Prostate gland (tissue), 2 donors: ENCODE data around the gene MAP1LC3A. TPM values are rescaled to one million over a fixed set of nuclear protein-coding genes. Genes with fewer than 3 reads are reported as not detected.

ENCODE experiments used
- DNase-seq: peaks from one replicate; pipeline ENCODE4 v3.0.0-alpha.2; 2019; ENCODE audit warnings: low spot score
- H3K27ac ChIP-seq, 2 donors: fragments of 200-600 bp; sonication (generic); 2 replicates each; pipeline ENCODE4 v1.5.1; 2017 to 2019
- H3K27me3 ChIP-seq: fragments of 200-600 bp; sonication (generic); replicated peaks from 2 replicates; pipeline ENCODE4 v1.5.1; 2019; ENCODE audit not compliant: insufficient read depth
- H3K36me3 ChIP-seq, 2 donors: fragments of 200-600 bp; sonication (generic); 1 replicate in 1 of 2; 2 replicates in 1 of 2; pipeline versions ENCODE4 v1.5.1 to v1.8.1; 2017 to 2019
- H3K4me1 ChIP-seq: fragments of 200-600 bp; sonication (generic); replicated peaks from 2 replicates; pipeline ENCODE4 v1.5.1; 2019
- H3K4me3 ChIP-seq, 2 donors: fragments of 200-600 bp; sonication (generic); 2 replicates each; pipeline ENCODE4 v1.5.1; 2017 to 2019
- H3K9me3 ChIP-seq: fragments of 200-600 bp; sonication (generic); 2 replicates; pipeline ENCODE4 v1.5.1; 2017
- POLR2A ChIP-seq: fragments of 450-650 bp; IDR thresholded peaks from one replicate; pipeline ENCODE4 v1.6.1; 2016; ENCODE audit warnings: antibody characterized with exemption, mild to moderate bottlenecking
- POLR2AphosphoS5 ChIP-seq: sonication (generic); formaldehyde crosslinking; IDR thresholded peaks from one replicate; pipeline ENCODE4 v1.6.1; 2017; ENCODE audit warnings: antibody characterized with exemption
- WGBS: methylation state at CpG from one replicate; pipeline ENCODE4 v1.1.5; 2018; 5-methylcytosine and 5-hydroxymethylcytosine counted together
- intact Hi-C: fragments of 100-400 bp; cut with DNase I; formaldehyde crosslinking; loops from one replicate; pipeline ENCODE4 v1.14.2; 2022
- total RNA-seq, 2 donors: library from RNA; depleted of rRNA; stranded (reverse); fragments of >200 nt; gene quantifications; one replicate each; pipeline ENCODE4 v1.1.0, GENCODE V29; 2016
- TF ChIP-seq, protein P1 (sequence below), 4 experiments: fragments of 200-600 bp in 2 of 4; fragments of 450-650 bp in 2 of 4; sonication (generic) in 2 of 4; IDR thresholded peaks; 1 replicate in 3 of 4; 2 replicates in 1 of 4; pipeline ENCODE4 v1.5.1; 2016 to 2019; ENCODE audit warnings: antibody characterized with exemption in 4 of 4, mild to moderate bottlenecking in 2 of 4, moderate library complexity in 2 of 4

MAP1LC3A gene
- total RNA-seq, 2 donors from 2014 or later = 74.3 to 128 TPM

DNA sequence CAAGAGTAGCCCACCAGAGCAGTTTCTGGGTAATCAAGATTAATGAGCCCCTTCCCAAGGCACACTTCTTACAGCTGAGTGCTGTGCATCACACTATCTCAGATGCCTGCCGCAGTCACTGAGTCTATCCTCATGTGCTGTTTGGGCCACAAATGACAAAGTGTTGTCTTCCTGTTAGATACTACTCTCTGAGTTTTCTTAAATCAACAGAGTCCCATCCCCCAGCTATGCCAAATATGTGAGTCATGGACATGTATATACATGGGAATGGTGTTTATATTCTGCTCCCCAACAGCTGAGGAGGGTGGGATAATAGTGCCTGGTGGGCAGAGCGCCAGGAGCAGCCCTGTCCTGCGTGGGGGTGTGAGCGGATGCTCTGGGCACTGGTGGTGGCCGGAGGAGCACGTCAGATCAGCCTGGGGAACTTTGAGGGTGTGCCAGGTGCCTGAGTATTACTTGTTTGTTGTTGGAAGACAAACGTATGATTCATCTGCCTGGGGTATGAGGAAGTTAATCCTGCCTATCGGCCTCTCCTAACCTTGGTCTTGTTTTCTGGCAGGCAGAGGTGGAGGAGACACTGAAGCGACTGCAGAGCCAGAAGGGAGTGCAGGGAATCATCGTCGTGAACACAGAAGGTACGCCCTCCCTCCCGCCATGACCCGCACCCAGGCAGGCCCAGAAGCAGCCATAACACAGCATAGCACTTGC, 32.7 kb upstream of the MAP1LC3A start:
- H3K4me3 ChIP-seq = peak overlapping the region in 1 of 2 donors; percentile 4
- WGBS = 11% methylated on average over 14 of the region's 14 CpGs
- peak overlapping the region; percentile 85 to 86 for H3K27ac ChIP-seq
- TF ChIP-seq POLR2AphosphoS5 (peak; percentile 96), POLR2A (no peak)
- TF ChIP-seq, protein P1, sequence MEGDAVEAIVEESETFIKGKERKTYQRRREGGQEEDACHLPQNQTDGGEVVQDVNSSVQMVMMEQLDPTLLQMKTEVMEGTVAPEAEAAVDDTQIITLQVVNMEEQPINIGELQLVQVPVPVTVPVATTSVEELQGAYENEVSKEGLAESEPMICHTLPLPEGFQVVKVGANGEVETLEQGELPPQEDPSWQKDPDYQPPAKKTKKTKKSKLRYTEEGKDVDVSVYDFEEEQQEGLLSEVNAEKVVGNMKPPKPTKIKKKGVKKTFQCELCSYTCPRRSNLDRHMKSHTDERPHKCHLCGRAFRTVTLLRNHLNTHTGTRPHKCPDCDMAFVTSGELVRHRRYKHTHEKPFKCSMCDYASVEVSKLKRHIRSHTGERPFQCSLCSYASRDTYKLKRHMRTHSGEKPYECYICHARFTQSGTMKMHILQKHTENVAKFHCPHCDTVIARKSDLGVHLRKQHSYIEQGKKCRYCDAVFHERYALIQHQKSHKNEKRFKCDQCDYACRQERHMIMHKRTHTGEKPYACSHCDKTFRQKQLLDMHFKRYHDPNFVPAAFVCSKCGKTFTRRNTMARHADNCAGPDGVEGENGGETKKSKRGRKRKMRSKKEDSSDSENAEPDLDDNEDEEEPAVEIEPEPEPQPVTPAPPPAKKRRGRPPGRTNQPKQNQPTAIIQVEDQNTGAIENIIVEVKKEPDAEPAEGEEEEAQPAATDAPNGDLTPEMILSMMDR (IDR thresholded peaks at IDR 0.05) = no peak
- peak; percentile 96 for DNase-seq
- peaks cover 21% of the 10 kb centered on the region for H3K4me1 ChIP-seq
- peaks cover 0 to 10% of the 10 kb centered on the region in 2 donors for H3K36me3 ChIP-seq
- H3K27me3 ChIP-seq = no peaks in the 10 kb centered on the region
- H3K9me3 ChIP-seq = no peaks in the 10 kb centered on the region
- intact Hi-C loops = no loop called here

DNA sequence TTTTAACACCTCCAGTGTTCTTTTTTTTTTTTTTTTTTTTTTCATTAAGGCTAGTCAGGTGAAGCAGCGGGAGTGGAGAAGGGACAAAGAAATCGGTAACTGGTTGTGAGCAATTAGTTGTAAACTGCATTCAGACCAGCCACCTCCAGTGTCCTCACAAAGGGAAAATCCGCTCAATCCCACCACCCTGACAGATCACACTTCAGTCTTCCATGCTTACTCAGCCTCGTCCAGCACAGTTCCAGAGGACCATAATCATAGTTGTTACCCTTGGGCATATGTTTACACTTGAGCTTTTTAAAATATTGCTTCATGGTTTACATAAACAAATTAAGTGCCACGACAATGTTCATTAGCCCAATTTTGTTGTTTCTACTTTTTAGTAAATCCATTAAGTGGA, 32.1 kb upstream of the MAP1LC3A start:
- H3K36me3 ChIP-seq = peaks cover 0 to 10% of the 10 kb centered on the region in 2 donors
- no peaks in the 10 kb centered on the region for H3K27me3 ChIP-seq
- 63% methylated on average over 5 of the region's 5 CpGs for WGBS
- TF ChIP-seq, protein P1 (IDR thresholded peaks at IDR 0.05) = no peak
- no peak for TF ChIP-seq POLR2A
- TF ChIP-seq POLR2AphosphoS5 = no peak
- intact Hi-C loops = no loop called here
- H3K27ac ChIP-seq = peak overlapping the region; percentile 85 to 86
- H3K4me3 ChIP-seq = peak overlapping the region in 1 of 2 donors; percentile 4
- H3K4me1 ChIP-seq = peaks cover 21% of the 10 kb centered on the region
- DNase-seq = no peak
- H3K9me3 ChIP-seq = no peaks in the 10 kb centered on the region

DNA sequence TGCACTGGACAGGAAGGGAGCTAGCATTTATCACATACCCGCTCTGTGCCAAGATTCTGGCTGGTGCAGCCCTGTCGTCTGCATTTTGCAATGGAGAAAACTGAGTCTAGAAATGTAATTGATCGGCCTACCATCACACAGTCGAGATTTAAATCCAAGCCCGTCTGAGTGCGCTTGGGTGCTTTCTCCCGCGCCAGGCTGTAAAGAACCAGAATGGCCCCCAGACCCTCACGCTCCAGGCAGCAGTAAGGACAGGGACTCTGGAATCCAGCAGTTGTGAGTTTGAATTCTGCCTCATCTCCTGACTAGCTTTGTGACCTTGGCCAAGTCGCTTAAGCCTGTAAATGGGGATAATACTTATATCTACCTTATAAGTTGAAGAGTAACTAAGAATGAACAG, 31.5 kb upstream of the MAP1LC3A start:
- TF ChIP-seq POLR2A (no peak), POLR2AphosphoS5 (no peak)
- TF ChIP-seq, protein P1 (IDR thresholded peaks at IDR 0.05) = no peak
- intact Hi-C loops = no loop called here
- WGBS = 89% methylated on average over 10 of the region's 10 CpGs
- H3K9me3 ChIP-seq = no peaks in the 10 kb centered on the region
- H3K36me3 ChIP-seq = peaks cover 0 to 10% of the 10 kb centered on the region in 2 donors
- peaks cover 21% of the 10 kb centered on the region for H3K4me1 ChIP-seq
- no peak overlapping the region for H3K4me3 ChIP-seq
- peak overlapping the region; percentile 85 to 86 for H3K27ac ChIP-seq
- DNase-seq = no peak
- H3K27me3 ChIP-seq = no peaks in the 10 kb centered on the region

DNA sequence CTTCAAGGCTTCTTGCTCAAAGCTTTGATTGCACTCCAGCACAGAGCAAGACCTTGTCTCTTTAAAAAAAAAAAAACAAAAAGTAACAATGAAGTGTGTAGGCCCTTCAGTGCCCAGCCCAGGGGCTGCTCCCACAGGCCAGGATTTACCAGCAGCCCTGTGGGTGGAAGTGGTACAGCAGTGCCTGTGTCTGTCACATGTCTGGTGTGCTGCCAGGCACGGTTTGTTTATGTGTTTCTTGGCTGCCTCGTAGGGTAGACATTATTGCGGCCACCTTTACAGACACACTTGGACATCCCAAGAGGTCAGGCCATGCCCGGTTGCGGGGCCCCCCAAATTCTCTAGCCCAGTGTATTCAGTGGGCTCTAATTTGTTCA, 29.6 kb upstream of the MAP1LC3A start:
- TF ChIP-seq POLR2AphosphoS5 = peak; percentile 81
- TF ChIP-seq, protein P1 (IDR thresholded peaks at IDR 0.05) = no peak
- Histone ChIP-seq H3K27me3 (no peaks in the 10 kb centered on the region), H3K36me3 (peaks cover 0 to 10% of the 10 kb centered on the region in 2 donors), H3K9me3 (no peaks in the 10 kb centered on the region), H3K4me3 (no peak overlapping the region), H3K4me1 (peaks cover 22% of the 10 kb centered on the region), H3K27ac (peak overlapping the region; percentile 40 to 63)
- DNase-seq = peak; percentile 80
- WGBS = 28% methylated on average over 5 of the region's 5 CpGs
- intact Hi-C loops = no loop called here

DNA sequence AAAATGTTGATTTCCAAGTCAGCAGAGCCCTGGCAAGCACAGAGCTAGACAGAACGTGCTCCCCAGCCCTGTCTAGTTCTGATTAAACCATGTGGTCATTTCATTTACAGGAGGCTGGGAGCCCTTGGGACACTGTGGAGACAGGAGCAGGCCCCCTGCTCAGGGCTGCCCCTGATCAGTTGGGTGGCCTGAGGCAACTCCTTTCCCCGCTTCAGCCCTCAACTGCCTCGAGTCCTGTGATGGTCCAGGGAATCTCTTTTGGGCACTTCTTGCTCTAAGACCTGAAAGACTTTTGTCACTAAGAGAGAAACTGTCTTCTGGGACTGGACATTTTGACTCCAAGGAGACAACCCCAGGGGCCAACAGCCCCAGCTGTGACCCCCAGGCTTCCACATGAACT, 28.8 kb upstream of the MAP1LC3A start:
- Histone ChIP-seq H3K9me3 (no peaks in the 10 kb centered on the region), H3K4me1 (peaks cover 22% of the 10 kb centered on the region), H3K36me3 (peaks cover 4 to 10% of the 10 kb centered on the region in 2 donors), H3K4me3 (no peak overlapping the region), H3K27me3 (no peaks in the 10 kb centered on the region), H3K27ac (peak overlapping the region; percentile 40 to 63)
- 72% methylated on average over 3 of the region's 3 CpGs for WGBS
- intact Hi-C loops = no loop called here
- TF ChIP-seq, protein P1 (IDR thresholded peaks at IDR 0.05) = no peak
- no peak for DNase-seq
